GM12878 (cell line): ENCODE measurements around the gene ZBTB5.

ENCODE experiments used
- EGR1 ChIP-seq, 2 experiments: IDR thresholded peaks; 1 replicate in 1 of 2; 2 replicates in 1 of 2; pipeline ENCODE4 v1.6.1; 2011 to 2012; ENCODE audit warnings: low read depth in 2 of 2, low read length in 2 of 2, borderline replicate concordance in 1 of 2, mild to moderate bottlenecking in 1 of 2, moderate library complexity in 1 of 2
- NRF1 ChIP-seq: conservative IDR thresholded peaks from 2 replicates; pipeline ENCODE4 v1.6.1; 2011; ENCODE audit warnings: mild to moderate bottlenecking, low read depth, low read length, improper control_type of control experiment
- SPI1 ChIP-seq: IDR thresholded peaks from 2 replicates; pipeline ENCODE4 v1.6.1; 2011; ENCODE audit warnings: low read depth, mild to moderate bottlenecking, low read length, moderate library complexity, borderline replicate concordance; ENCODE audit not compliant: insufficient read depth
- SREBF1 ChIP-seq: IDR thresholded peaks from 2 replicates; pipeline ENCODE4 v1.6.1; 2012; ENCODE audit warnings: mild to moderate bottlenecking, low read length
- SUZ12 ChIP-seq: fragments of 200-600 bp; sonication (generic); IDR thresholded peaks from one replicate; pipeline ENCODE4 v1.6.1; 2018; ENCODE audit warnings: antibody characterized with exemption, mild to moderate bottlenecking; ENCODE audit not compliant: unreplicated experiment
- TF ChIP-seq, protein P1 (sequence below), 3 experiments: IDR thresholded peaks in 2 of 3; conservative IDR thresholded peaks in 1 of 3; 2 replicates each; pipeline ENCODE4 v1.5.1; 2011; ENCODE audit warnings: low read depth in 3 of 3, low read length in 3 of 3, mild to moderate bottlenecking in 3 of 3, control low read depth in 2 of 3, moderate library complexity in 2 of 3, inconsistent platforms in 1 of 3, mixed read lengths in 1 of 3; ENCODE audit not compliant: control insufficient read depth in 2 of 3, insufficient read depth in 1 of 3; ENCODE audit errors: extremely low read depth in 1 of 3
- TF ChIP-seq, protein P2 (sequence below): fragments of 450-650 bp; IDR thresholded peaks from 2 replicates; pipeline ENCODE4 v1.6.1; 2017; ENCODE audit warnings: mild to moderate bottlenecking, low read depth, inconsistent platforms; ENCODE audit not compliant: poor library complexity, severe bottlenecking

DNA sequence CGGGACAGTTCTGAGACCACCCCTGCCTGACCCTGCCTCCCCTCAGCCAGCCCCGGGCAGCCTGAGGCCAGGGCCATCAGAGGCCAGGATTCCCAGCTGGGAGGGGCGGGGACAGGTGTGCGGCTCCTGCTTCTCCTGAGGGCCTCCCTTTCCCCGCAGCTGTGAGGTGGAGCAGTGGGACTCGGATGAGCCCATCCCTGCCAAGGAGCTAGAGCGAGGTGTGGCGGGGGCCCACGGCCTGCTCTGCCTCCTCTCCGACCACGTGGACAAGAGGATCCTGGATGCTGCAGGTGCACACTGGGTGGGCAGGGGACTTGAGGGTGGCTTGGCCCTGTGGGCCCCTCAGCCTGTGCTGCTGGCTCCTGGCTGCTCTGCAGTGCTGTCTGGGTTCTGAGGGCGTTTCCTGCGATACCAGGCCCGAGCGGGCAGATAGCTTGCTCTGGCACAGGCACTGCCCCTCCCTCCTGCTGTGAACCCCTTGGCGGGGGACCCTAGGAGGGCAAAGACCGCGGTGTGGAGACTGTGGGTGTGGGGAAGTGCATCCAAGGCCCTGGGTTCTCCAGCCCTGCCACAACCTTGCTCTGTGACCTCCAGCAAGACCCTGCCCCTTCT is 40.5 kb downstream of the ZBTB5 start:
- TF ChIP-seq SUZ12 (no peak), NRF1 (no peak), EGR1 (IDR thresholded peaks at IDR 0.05; ENCODE audit: borderline replicate concordance in 1 of 2, low read depth in 2 of 2, low read length in 2 of 2) (no peak), SPI1 (no peak), SREBF1 (no peak)
- TF ChIP-seq, protein P1, sequence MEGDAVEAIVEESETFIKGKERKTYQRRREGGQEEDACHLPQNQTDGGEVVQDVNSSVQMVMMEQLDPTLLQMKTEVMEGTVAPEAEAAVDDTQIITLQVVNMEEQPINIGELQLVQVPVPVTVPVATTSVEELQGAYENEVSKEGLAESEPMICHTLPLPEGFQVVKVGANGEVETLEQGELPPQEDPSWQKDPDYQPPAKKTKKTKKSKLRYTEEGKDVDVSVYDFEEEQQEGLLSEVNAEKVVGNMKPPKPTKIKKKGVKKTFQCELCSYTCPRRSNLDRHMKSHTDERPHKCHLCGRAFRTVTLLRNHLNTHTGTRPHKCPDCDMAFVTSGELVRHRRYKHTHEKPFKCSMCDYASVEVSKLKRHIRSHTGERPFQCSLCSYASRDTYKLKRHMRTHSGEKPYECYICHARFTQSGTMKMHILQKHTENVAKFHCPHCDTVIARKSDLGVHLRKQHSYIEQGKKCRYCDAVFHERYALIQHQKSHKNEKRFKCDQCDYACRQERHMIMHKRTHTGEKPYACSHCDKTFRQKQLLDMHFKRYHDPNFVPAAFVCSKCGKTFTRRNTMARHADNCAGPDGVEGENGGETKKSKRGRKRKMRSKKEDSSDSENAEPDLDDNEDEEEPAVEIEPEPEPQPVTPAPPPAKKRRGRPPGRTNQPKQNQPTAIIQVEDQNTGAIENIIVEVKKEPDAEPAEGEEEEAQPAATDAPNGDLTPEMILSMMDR (IDR thresholded peaks at IDR 0.05 in 2 of 3, conservative IDR thresholded peaks at IDR 0.05 in 1 of 3; ENCODE audit: control insufficient read depth in 2 of 3, extremely low read depth in 1 of 3, insufficient read depth in 1 of 3, low read depth in 3 of 3, low read length in 3 of 3), result no peak
- TF ChIP-seq, protein P2, sequence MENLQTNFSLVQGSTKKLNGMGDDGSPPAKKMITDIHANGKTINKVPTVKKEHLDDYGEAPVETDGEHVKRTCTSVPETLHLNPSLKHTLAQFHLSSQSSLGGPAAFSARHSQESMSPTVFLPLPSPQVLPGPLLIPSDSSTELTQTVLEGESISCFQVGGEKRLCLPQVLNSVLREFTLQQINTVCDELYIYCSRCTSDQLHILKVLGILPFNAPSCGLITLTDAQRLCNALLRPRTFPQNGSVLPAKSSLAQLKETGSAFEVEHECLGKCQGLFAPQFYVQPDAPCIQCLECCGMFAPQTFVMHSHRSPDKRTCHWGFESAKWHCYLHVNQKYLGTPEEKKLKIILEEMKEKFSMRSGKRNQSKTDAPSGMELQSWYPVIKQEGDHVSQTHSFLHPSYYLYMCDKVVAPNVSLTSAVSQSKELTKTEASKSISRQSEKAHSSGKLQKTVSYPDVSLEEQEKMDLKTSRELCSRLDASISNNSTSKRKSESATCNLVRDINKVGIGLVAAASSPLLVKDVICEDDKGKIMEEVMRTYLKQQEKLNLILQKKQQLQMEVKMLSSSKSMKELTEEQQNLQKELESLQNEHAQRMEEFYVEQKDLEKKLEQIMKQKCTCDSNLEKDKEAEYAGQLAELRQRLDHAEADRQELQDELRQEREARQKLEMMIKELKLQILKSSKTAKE, result no peak
